Panc1 (cell line): ENCODE results near the gene EDEM1. TPM values are rescaled to one million over a fixed set of nuclear protein-coding genes. Genes with fewer than 3 reads are reported as not detected.

Experiments
- ATAC-seq: fragments of 200-7000 bp; cut with Tn5 transposase; 2 replicates; pipeline ENCODE4 v1.9.1; 2020; ENCODE audit warnings: mild to moderate bottlenecking, moderate library complexity
- BruUV-seq: library from RNA; stranded (reverse); fragments of 400-500 nt; replicated peaks from 2 replicates; lab custom pipeline; 2021; lab: Mats Ljungman, UMichigan
- CTCF ChIA-PET: fragments of 300-600 bp; sonication (Branson Sonifier 250); formaldehyde crosslinking; loops from one replicate; lab custom pipeline; 2022; ENCODE audit warnings: antibody characterized with exemption; lab: Charles Lee
- POLR2A ChIA-PET: fragments of 300-600 bp; sonication (Branson Sonifier 250); formaldehyde crosslinking; loops from one replicate; lab custom pipeline; 2022; ENCODE audit warnings: antibody characterized with exemption; lab: Charles Lee
- DNase-seq: peaks from one replicate; pipeline ENCODE4 v3.0.0-alpha.2; 2010; ENCODE audit warnings: low read depth, low spot score
- H3K27ac ChIP-seq: 2 replicates; pipeline ENCODE4 v1.5.1; 2011; ENCODE audit warnings: mild to moderate bottlenecking, low read length, inconsistent platforms
- H3K27me3 ChIP-seq: fragments of 200-500 bp; sonication (Bioruptor generic); 2 replicates; pipeline ENCODE4 v1.6.0; 2014; ENCODE audit warnings: low read length, inconsistent platforms; ENCODE audit not compliant: control insufficient read depth, insufficient read depth
- H3K36me3 ChIP-seq: fragments of 200-500 bp; sonication (Bioruptor generic); 2 replicates; pipeline ENCODE4 v1.5.1; 2014; ENCODE audit warnings: inconsistent platforms, mild to moderate bottlenecking, low read length, moderate library complexity; ENCODE audit not compliant: control insufficient read depth, insufficient read depth
- H3K4me1 ChIP-seq: 2 replicates; pipeline ENCODE4 v1.5.1; 2011; ENCODE audit warnings: inconsistent platforms, mild to moderate bottlenecking, low read length, moderate library complexity; ENCODE audit not compliant: control insufficient read depth, insufficient read depth
- H3K4me3 ChIP-seq, 2 experiments: 2 replicates each; pipeline ENCODE4 v1.5.1; 2011 to 2012; ENCODE audit warnings: low read depth in 2 of 2, low read length in 2 of 2, mild to moderate bottlenecking in 2 of 2, inconsistent platforms in 1 of 2, moderate library complexity in 1 of 2
- H3K9me3 ChIP-seq: fragments of 200-500 bp; sonication (Bioruptor generic); 2 replicates; pipeline ENCODE4 v1.5.1; 2014; ENCODE audit warnings: low read depth, mild to moderate bottlenecking, inconsistent platforms, low read length, moderate library complexity; ENCODE audit not compliant: control insufficient read depth, insufficient read depth
- CTCF ChIP-seq: fragments of 450-650 bp; IDR thresholded peaks from 2 replicates; pipeline ENCODE4 v1.5.1; 2017; ENCODE audit warnings: mild to moderate bottlenecking
- POLR2AphosphoS5 ChIP-seq: IDR thresholded peaks from 2 replicates; pipeline ENCODE4 v1.6.1; 2012; ENCODE audit warnings: mild to moderate bottlenecking, low read depth, low read length, moderate library complexity
- REST ChIP-seq, 2 experiments: IDR thresholded peaks; 2 replicates each; pipeline ENCODE4 v1.6.1; 2011 to 2012; ENCODE audit warnings: low read depth in 2 of 2, control low read depth in 1 of 2, low read length in 1 of 2, mild to moderate bottlenecking in 1 of 2, moderate library complexity in 1 of 2; ENCODE audit not compliant: insufficient read depth in 1 of 2
- SIN3A ChIP-seq: IDR thresholded peaks from 2 replicates; pipeline ENCODE4 v1.6.1; 2012; ENCODE audit warnings: low read depth, mild to moderate bottlenecking, low read length, moderate library complexity, borderline replicate concordance; ENCODE audit not compliant: insufficient read depth
- TCF7L2 ChIP-seq: IDR thresholded peaks from 2 replicates; pipeline ENCODE4 v1.6.1; 2011; ENCODE audit warnings: mild to moderate bottlenecking, low read depth, low read length, inconsistent platforms
- in situ Hi-C: cut with HindIII; loops from 2 replicates; pipeline ENCODE4 v1.10.0; 2016; ENCODE audit warnings: low sequenced_read_pairs, low pct_unique_long_range_greater_than_20kb
- intact Hi-C: fragments of 100-400 bp; cut with micrococcal nuclease; formaldehyde crosslinking; loops from one replicate; pipeline ENCODE4 v1.10.0; 2022; ENCODE audit not compliant: unreplicated experiment
- total RNA-seq: library from RNA; stranded (reverse); gene quantifications from one replicate; pipeline ENCODE4 v1.2.1, GENCODE V29; 2021; ENCODE audit not compliant: unreplicated experiment

The EDEM1 gene
- total RNA-seq, 1 experiment from 2014 or later = 44.6 TPM

GRCh38 chr3:5226783-5227182 lies 39.3 kb downstream of the EDEM1 start:
- ChIA-PET POLR2A (no interaction called here), CTCF (interaction anchor here (0.6 kb wide), 1 partner anchor 16 kb away, joined by 3 read pairs; no protein-coding TSS in a partner anchor)
- Histone ChIP-seq H3K36me3 (no peaks in the 10 kb centered on the region), H3K27ac (no peak overlapping the region), H3K4me1 (no peaks in the 10 kb centered on the region), H3K4me3 (no peak overlapping the region), H3K27me3 (no peaks in the 10 kb centered on the region), H3K9me3 (no peaks in the 10 kb centered on the region)
- TF ChIP-seq TCF7L2 (no peak), CTCF (peak; percentile 50), REST (IDR thresholded peaks at IDR 0.05; ENCODE audit: insufficient read depth in 1 of 2, low read depth in 2 of 2, low read length in 1 of 2) (no peak), SIN3A (no peak), POLR2AphosphoS5 (no peak)
- in situ Hi-C loops (no loop called here), intact Hi-C loops (no loop called here)
- ATAC-seq (no peak), DNase-seq (no peak)
- no TSS peak for BruUV-seq

- ATAC-seq = no peak
- intact Hi-C loops = no loop called here
- Histone ChIP-seq H3K4me1 (no peaks in the 10 kb centered on the region), H3K9me3 (no peaks in the 10 kb centered on the region), H3K4me3 (no peak overlapping the region), H3K27ac (no peak overlapping the region), H3K27me3 (no peaks in the 10 kb centered on the region), H3K36me3 (no peaks in the 10 kb centered on the region)
- TF ChIP-seq REST (IDR thresholded peaks at IDR 0.05; ENCODE audit: insufficient read depth in 1 of 2, low read depth in 2 of 2, low read length in 1 of 2) (no peak), POLR2AphosphoS5 (no peak), CTCF (no peak), SIN3A (no peak), TCF7L2 (no peak)
- ChIA-PET POLR2A (interaction anchor here (0.6 kb wide), 1 partner anchor 76 kb away, joined by 6 read pairs; no protein-coding TSS in a partner anchor), CTCF (interaction anchor here (0.6 kb wide), 1 partner anchor 1794 kb away, joined by 3 read pairs; no protein-coding TSS in a partner anchor)
- DNase-seq = no peak
- in situ Hi-C loops = no loop called here
- no TSS peak for BruUV-seq
These were observed 40.3 kb downstream of the EDEM1 start for GRCh38 chr3:5227812-5228211.
